ENCODE results near the gene STPG2.

- TF ChIP-seq, protein P1, sequence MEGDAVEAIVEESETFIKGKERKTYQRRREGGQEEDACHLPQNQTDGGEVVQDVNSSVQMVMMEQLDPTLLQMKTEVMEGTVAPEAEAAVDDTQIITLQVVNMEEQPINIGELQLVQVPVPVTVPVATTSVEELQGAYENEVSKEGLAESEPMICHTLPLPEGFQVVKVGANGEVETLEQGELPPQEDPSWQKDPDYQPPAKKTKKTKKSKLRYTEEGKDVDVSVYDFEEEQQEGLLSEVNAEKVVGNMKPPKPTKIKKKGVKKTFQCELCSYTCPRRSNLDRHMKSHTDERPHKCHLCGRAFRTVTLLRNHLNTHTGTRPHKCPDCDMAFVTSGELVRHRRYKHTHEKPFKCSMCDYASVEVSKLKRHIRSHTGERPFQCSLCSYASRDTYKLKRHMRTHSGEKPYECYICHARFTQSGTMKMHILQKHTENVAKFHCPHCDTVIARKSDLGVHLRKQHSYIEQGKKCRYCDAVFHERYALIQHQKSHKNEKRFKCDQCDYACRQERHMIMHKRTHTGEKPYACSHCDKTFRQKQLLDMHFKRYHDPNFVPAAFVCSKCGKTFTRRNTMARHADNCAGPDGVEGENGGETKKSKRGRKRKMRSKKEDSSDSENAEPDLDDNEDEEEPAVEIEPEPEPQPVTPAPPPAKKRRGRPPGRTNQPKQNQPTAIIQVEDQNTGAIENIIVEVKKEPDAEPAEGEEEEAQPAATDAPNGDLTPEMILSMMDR (IDR thresholded peaks at IDR 0.05 in 4 of 5, conservative IDR thresholded peaks at IDR 0.05 in 1 of 5) = no peak
- TF ChIP-seq POLR2A (IDR thresholded peaks at IDR 0.05) = no peak
Observed at GRCh38 chr4:97548943-97549583, 594.2 kb downstream of the STPG2 start.
